Lower lobe of right lung (tissue), 2 donors: ENCODE results near the gene MCMBP. TPM values are rescaled to one million over a fixed set of nuclear protein-coding genes. Genes with fewer than 3 reads are reported as not detected.

Experiments
- ATAC-seq, 2 donors: fragments of 200-7000 bp; cut with Tn5 transposase; one replicate each; pipeline ENCODE4 v1.9.1; 2020 to 2022; ENCODE audit warnings: mild to moderate bottlenecking in 2 of 2, moderate library complexity in 2 of 2
- DNase-seq: peaks from one replicate; pipeline ENCODE4 v3.0.0-alpha.2; 2020
- H3K27ac ChIP-seq: fragments of 200-600 bp; one replicate; pipeline ENCODE4 v1.8.0; 2022
- H3K27me3 ChIP-seq: fragments of 200-600 bp; one replicate; pipeline ENCODE4 v1.8.0; 2022; ENCODE audit warnings: low read depth
- H3K36me3 ChIP-seq: fragments of 200-600 bp; one replicate; pipeline ENCODE4 v1.8.0; 2022; ENCODE audit warnings: mild to moderate bottlenecking
- H3K4me1 ChIP-seq: fragments of 200-600 bp; one replicate; pipeline ENCODE4 v1.8.0; 2022
- H3K4me3 ChIP-seq: fragments of 200-600 bp; one replicate; pipeline ENCODE4 v1.8.0; 2022; ENCODE audit warnings: mild to moderate bottlenecking
- H3K9me3 ChIP-seq: fragments of 200-600 bp; one replicate; pipeline ENCODE4 v1.8.0; 2022
- intact Hi-C: fragments of 100-400 bp; cut with DNase I; formaldehyde crosslinking; loops from one replicate; pipeline ENCODE4 v1.11.0; 2022
- total RNA-seq: library from RNA; stranded (reverse); fragmentation: NEBNext Ultra II Directional; extraction: Animal tissue kit (Norgen Biotek cat#: 25700); gene quantifications from one replicate; pipeline ENCODE4 v1.2.1, GENCODE V29; 2021
- TF ChIP-seq, protein P1 (sequence below): fragments of 200-600 bp; IDR thresholded peaks from one replicate; pipeline ENCODE4 v1.8.0; 2022; ENCODE audit warnings: antibody characterized with exemption, mild to moderate bottlenecking
- donor health status: DM: no; HTN: yes; CAD: no; lungs with severe emphysema.

MCMBP gene
- total RNA-seq, 1 donor from 2014 or later: 52.1 TPM

DNA sequence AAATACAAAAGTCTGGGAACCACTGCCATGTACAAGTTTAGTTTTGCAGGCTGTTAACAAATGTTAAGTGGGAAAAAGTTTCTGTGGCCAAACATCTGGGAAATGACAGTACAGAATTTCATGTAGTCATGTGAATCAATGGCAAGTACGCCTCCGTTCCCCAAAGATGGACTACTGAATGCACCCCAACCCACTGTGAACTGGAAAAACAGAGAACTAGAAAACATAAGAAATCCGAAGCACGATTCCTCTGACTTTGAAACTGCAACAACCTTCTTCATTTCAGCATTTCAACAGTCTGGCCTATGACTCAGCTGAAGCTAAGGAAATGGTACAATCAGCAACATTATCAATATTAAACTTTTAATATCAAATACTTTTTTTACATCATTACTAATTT, 41.8 kb downstream of the MCMBP start:
- H3K27ac ChIP-seq: no peak overlapping the region
- H3K27me3 ChIP-seq: no peaks in the 10 kb centered on the region
- DNase-seq (no peak), ATAC-seq (no peak)
- intact Hi-C loops: no loop called here
- no peaks in the 10 kb centered on the region for H3K4me1 ChIP-seq
- no peak overlapping the region for H3K4me3 ChIP-seq
- TF ChIP-seq, protein P1, sequence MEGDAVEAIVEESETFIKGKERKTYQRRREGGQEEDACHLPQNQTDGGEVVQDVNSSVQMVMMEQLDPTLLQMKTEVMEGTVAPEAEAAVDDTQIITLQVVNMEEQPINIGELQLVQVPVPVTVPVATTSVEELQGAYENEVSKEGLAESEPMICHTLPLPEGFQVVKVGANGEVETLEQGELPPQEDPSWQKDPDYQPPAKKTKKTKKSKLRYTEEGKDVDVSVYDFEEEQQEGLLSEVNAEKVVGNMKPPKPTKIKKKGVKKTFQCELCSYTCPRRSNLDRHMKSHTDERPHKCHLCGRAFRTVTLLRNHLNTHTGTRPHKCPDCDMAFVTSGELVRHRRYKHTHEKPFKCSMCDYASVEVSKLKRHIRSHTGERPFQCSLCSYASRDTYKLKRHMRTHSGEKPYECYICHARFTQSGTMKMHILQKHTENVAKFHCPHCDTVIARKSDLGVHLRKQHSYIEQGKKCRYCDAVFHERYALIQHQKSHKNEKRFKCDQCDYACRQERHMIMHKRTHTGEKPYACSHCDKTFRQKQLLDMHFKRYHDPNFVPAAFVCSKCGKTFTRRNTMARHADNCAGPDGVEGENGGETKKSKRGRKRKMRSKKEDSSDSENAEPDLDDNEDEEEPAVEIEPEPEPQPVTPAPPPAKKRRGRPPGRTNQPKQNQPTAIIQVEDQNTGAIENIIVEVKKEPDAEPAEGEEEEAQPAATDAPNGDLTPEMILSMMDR: no peak
- no peaks in the 10 kb centered on the region for H3K9me3 ChIP-seq
- H3K36me3 ChIP-seq: peaks cover 95% of the 10 kb centered on the region

DNA sequence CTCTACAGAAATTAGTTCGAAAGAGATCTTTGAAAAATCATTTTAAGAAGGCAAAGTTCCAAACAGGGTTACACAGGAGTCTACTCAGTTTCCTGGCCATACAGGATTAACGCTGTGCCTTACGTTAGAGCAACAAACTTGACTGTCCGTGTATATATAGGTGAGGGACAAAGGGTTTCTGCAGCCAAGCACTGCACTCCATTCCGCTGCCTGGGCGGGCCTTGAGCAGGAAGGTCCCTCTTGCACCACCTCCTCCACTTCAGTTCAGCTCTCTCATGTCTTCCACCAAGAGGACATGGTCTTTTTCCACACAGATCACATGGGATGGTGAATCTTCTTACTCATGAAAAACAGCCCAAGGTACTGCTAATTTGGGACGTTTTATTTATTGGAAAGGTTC, 43.2 kb downstream of the MCMBP start:
- no peak for ATAC-seq

DNA sequence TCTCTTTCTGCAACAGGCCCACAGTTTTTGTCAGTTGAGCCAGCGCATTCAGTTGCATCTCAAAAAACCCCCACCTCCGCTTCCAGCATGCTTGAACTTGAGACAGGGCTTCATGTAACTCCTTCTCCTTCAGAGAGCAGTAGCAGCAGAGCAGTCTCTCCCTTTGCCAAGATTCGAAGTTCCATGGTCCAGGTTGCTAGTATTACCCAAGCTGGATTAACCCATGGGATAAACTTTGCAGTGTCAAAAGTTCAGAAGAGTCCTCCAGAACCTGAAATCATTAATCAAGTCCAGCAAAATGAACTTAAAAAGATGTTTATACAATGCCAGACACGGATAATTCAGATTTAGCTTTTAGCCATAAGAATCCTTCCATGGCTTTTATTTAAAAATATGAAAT, 45.2 kb downstream of the MCMBP start:
- Histone ChIP-seq H3K9me3 (no peaks in the 10 kb centered on the region), H3K4me1 (no peaks in the 10 kb centered on the region), H3K27ac (no peak overlapping the region), H3K4me3 (no peak overlapping the region), H3K27me3 (no peaks in the 10 kb centered on the region), H3K36me3 (peaks cover 80% of the 10 kb centered on the region)
- ATAC-seq: no peak
- DNase-seq: no peak
- intact Hi-C loops: no loop called here
- TF ChIP-seq, protein P1: no peak

More for the DNA sequence above, 43.2 kb downstream of the MCMBP start:
- TF ChIP-seq, protein P1: no peak
- no peak for DNase-seq
- Histone ChIP-seq H3K36me3 (peaks cover 81% of the 10 kb centered on the region), H3K4me1 (no peaks in the 10 kb centered on the region), H3K27me3 (no peaks in the 10 kb centered on the region), H3K27ac (no peak overlapping the region), H3K4me3 (no peak overlapping the region), H3K9me3 (no peaks in the 10 kb centered on the region)
- intact Hi-C loops: no loop called here

DNA sequence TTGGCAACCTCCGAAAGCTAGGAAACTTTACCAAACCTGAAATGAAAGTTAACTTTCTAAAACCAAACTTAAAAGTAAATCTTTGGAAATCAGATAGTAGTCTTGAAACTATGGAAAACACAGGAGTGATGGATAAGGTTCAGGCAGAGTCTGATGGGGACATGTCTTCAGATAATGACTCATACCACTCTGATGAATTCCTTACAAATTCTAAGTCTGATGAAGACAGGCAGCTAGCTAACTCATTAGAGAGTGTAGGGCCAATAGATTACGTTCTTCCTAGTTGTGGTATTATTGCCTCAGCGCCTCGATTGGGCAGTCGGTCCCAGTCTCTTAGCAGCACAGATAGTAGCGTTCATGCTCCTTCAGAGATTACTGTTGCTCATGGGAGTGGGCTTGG, 45.9 kb downstream of the MCMBP start:
- DNase-seq (no peak), ATAC-seq (no peak)
- Histone ChIP-seq H3K9me3 (no peaks in the 10 kb centered on the region), H3K4me1 (no peaks in the 10 kb centered on the region), H3K4me3 (no peak overlapping the region), H3K27me3 (no peaks in the 10 kb centered on the region), H3K27ac (no peak overlapping the region), H3K36me3 (peaks cover 77% of the 10 kb centered on the region)
- TF ChIP-seq, protein P1: no peak
- intact Hi-C loops: no loop called here

DNA sequence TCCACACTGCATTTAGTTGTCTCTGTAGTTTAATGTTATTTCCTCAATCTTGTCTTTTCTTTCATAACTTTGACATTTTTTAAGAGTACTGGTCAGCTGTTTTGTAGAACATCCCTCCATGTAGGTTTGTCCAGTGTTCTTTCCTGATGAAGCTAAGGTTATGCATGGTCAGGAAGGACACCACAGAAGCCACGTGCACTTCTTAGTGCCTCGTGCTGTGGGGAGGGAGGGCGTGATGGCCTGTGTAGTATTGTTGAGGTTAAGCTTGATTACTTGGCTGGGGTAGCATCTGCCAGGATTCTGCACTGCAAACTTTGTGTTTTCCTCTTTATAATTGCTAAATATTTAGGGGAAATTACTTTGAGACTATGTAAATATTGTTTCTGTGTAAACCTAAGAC, 48.3 kb downstream of the MCMBP start:
- ATAC-seq (no peak), DNase-seq (no peak)
- intact Hi-C loops: no loop called here
- Histone ChIP-seq H3K4me1 (no peaks in the 10 kb centered on the region), H3K4me3 (no peak overlapping the region), H3K27me3 (no peaks in the 10 kb centered on the region), H3K9me3 (no peaks in the 10 kb centered on the region), H3K27ac (no peak overlapping the region), H3K36me3 (peaks cover 52% of the 10 kb centered on the region)
- TF ChIP-seq, protein P1: no peak

DNA sequence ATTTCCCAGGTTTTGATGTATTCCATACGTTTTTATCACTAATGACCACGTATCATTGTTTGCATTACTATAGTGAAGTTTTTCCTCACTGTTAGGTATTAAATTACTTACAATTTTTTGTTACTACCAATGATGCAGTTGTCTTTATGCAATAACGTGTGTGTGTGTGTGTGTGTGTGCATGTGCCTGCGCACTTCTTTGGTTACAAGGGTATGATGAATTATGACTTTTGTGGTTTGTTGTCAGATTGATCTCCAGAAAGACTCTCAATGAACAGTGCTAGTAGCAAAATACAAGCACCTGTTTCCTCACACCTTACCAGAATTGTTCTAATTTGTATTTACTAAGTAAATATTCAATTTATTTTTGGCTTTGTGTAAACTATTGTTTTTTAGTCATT, 51.5 kb downstream of the MCMBP start:
- Histone ChIP-seq H3K36me3 (peaks cover 28% of the 10 kb centered on the region), H3K27me3 (no peaks in the 10 kb centered on the region), H3K4me3 (no peak overlapping the region), H3K4me1 (no peaks in the 10 kb centered on the region), H3K9me3 (no peaks in the 10 kb centered on the region), H3K27ac (no peak overlapping the region)
- no peak for ATAC-seq
- intact Hi-C loops: no loop called here
- no peak for DNase-seq
- TF ChIP-seq, protein P1: no peak
